Prostate gland (tissue), 1 donor: ENCODE measurements around the gene ICA1.

ENCODE experiments used
- POLR2A ChIP-seq: fragments of 450-650 bp; IDR thresholded peaks from one replicate; pipeline ENCODE4 v1.6.1; 2016; ENCODE audit warnings: antibody characterized with exemption, mild to moderate bottlenecking
- POLR2AphosphoS5 ChIP-seq: sonication (generic); formaldehyde crosslinking; IDR thresholded peaks from one replicate; pipeline ENCODE4 v1.6.1; 2017; ENCODE audit warnings: antibody characterized with exemption

GRCh38 chr7:8089036-8089780 lies 172.8 kb downstream of the ICA1 start:
- TF ChIP-seq POLR2AphosphoS5 = no peak
- no peak for TF ChIP-seq POLR2A
